Right renal pelvis (tissue), 4 donors: ENCODE data around the gene TCF7L1. TPM values are rescaled to one million over a fixed set of nuclear protein-coding genes. Genes with fewer than 3 reads are reported as not detected.

ENCODE experiments used
- DNase-seq, 4 donors: peaks; one replicate each; pipeline ENCODE4 v3.0.0-alpha.2; 2013; ENCODE audit warnings: low read depth in 4 of 4, low spot score in 3 of 4, missing footprints in 1 of 4
- polyA plus RNA-seq, 4 donors: library from polyadenylated mRNA; unstranded; fragments of 120-200 nt; gene quantifications; one replicate each; pipeline ENCODE4 v1.2.1, GENCODE V29; 2013; ENCODE audit not compliant: insufficient read length in 4 of 4

The TCF7L1 gene
- polyA plus RNA-seq, 4 donors = 49.5 to 59.1 (median 54.7) TPM

- no peak for DNase-seq
These were observed 28.1 kb downstream of the TCF7L1 start for GRCh38 chr2:85160966-85161960.

- DNase-seq = no peak
These were observed 29.6 kb downstream of the TCF7L1 start for GRCh38 chr2:85162746-85163301.

GRCh38 chr2:85163675-85164074 lies 30.5 kb downstream of the TCF7L1 start:
- no peak for DNase-seq

- DNase-seq = no peak
These were observed 31.0 kb downstream of the TCF7L1 start for GRCh38 chr2:85164145-85164569.

- no peak for DNase-seq
These were observed 32.0 kb downstream of the TCF7L1 start for GRCh38 chr2:85165088-85165690.

GRCh38 chr2:85166021-85166420 lies 32.8 kb downstream of the TCF7L1 start:
- no peak for DNase-seq

GRCh38 chr2:85167479-85167878 lies 34.3 kb downstream of the TCF7L1 start:
- DNase-seq = no peak

GRCh38 chr2:85168942-85169341 lies 35.8 kb downstream of the TCF7L1 start:
- no peak for DNase-seq

- DNase-seq = no peak
These were observed 36.4 kb downstream of the TCF7L1 start for GRCh38 chr2:85169581-85169980.

GRCh38 chr2:85170938-85171475 lies 37.8 kb downstream of the TCF7L1 start:
- no peak for DNase-seq

GRCh38 chr2:85171916-85172315 lies 38.7 kb downstream of the TCF7L1 start:
- no peak for DNase-seq

- DNase-seq = no peak
These were observed 40.7 kb downstream of the TCF7L1 start for GRCh38 chr2:85173909-85174308.

- DNase-seq = no peak
These were observed 41.8 kb downstream of the TCF7L1 start for GRCh38 chr2:85174943-85175342.

GRCh38 chr2:85175369-85176299 lies 42.4 kb downstream of the TCF7L1 start:
- no peak for DNase-seq

- no peak for DNase-seq
These were observed 44.0 kb downstream of the TCF7L1 start for GRCh38 chr2:85177031-85177824.

GRCh38 chr2:85178154-85178553 lies 45.0 kb downstream of the TCF7L1 start:
- DNase-seq = no peak

- DNase-seq = no peak
These were observed 45.8 kb downstream of the TCF7L1 start for GRCh38 chr2:85178980-85179411.

GRCh38 chr2:85179541-85179940 lies 46.3 kb downstream of the TCF7L1 start:
- no peak for DNase-seq
